Measurements from ENCODE around the gene ACOT7. TPM values are rescaled to one million over a fixed set of nuclear protein-coding genes. Genes with fewer than 3 reads are reported as not detected.

Gene ACOT7
- total RNA-seq, 1 experiment from 2014 or later = 70.2 TPM

DNA sequence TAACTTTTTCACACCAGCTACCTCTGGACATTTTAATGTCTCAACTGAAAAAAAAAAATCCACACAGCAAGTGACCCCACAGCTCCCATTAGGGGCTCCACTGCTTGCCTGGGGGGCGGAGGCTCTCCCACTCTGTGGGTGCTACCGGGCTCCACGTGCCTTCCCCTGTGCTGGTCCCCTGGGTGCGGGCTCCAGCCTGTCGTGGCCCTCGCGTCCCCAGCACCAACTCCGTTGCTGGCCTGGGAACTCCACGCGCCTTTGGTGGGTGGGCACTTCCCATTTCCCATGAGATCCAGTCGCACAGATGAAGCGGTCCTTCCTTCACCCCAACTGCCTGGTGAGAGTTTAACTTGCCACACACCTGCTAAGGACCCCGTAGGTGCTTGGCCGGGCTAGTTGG lies 105.5 kb downstream of the ACOT7 start:
- Histone ChIP-seq H3K4me3 (no peak overlapping the region), H3K4me2 (no peak overlapping the region), H3K79me2 (ENCODE audit: low read depth) (no peaks in the 10 kb centered on the region), H3K9me3 (ENCODE audit: insufficient read depth, low read depth) (no peaks in the 10 kb centered on the region), H3K36me3 (ENCODE audit: low read depth) (no peaks in the 10 kb centered on the region), H3K27ac (no peak overlapping the region), H3F3A (ENCODE audit: insufficient read depth, low read depth) (no peaks in the 10 kb centered on the region), H4K20me1 (ENCODE audit: insufficient read depth) (no peaks in the 10 kb centered on the region), H3K9me2 (ENCODE audit: insufficient read depth) (no peaks in the 10 kb centered on the region), H2AFZ (no peak overlapping the region), H3K27me3 (ENCODE audit: insufficient read depth, low read depth) (no peaks in the 10 kb centered on the region), H3K4me1 (replicated peaks; ENCODE audit: insufficient read depth) (no peaks in the 10 kb centered on the region)
- no TSS peak for BruUV-seq (replicated peaks)
- ChIA-PET POLR2A (ENCODE audit: unreplicated experiment) (no interaction called here), CTCF (no interaction called here)
- TF ChIP-seq EZH2 (IDR thresholded peaks at IDR 0.05; ENCODE audit: low read depth) = no peak
- TF ChIP-seq, protein P1, sequence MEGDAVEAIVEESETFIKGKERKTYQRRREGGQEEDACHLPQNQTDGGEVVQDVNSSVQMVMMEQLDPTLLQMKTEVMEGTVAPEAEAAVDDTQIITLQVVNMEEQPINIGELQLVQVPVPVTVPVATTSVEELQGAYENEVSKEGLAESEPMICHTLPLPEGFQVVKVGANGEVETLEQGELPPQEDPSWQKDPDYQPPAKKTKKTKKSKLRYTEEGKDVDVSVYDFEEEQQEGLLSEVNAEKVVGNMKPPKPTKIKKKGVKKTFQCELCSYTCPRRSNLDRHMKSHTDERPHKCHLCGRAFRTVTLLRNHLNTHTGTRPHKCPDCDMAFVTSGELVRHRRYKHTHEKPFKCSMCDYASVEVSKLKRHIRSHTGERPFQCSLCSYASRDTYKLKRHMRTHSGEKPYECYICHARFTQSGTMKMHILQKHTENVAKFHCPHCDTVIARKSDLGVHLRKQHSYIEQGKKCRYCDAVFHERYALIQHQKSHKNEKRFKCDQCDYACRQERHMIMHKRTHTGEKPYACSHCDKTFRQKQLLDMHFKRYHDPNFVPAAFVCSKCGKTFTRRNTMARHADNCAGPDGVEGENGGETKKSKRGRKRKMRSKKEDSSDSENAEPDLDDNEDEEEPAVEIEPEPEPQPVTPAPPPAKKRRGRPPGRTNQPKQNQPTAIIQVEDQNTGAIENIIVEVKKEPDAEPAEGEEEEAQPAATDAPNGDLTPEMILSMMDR (conservative IDR thresholded peaks at IDR 0.05) = no peak
- intact Hi-C loops (cut with micrococcal nuclease; ENCODE audit: unreplicated experiment) = no loop called here
- DNase-seq = no peak

DNA sequence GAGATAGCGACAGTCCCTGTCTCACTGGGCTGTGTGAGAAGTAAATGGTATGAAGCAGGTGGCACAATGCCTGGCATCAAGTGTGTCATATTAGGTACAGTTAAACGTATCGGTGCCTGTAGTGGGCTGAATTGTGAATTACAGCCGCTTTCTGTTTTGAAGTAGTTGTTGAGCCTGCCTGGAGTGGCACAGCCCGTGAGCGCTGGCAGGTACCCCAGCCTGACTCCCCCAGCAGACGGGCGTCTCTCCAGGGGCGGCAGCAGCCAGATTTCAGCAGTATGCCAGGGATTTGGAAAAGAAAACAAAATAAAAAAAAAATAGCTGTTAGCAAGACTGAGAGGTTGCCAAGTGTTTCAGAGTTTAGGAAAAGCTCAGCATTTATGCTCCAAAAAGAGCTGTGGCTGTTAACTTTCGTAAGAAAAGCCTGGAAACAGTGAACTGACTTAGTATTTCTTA lies 106.1 kb downstream of the ACOT7 start:
- H3K9me3 ChIP-seq (ENCODE audit: insufficient read depth, low read depth) = no peaks in the 10 kb centered on the region
- POLR2A ChIA-PET (ENCODE audit: unreplicated experiment) = no interaction called here
- no TSS peak for BruUV-seq (replicated peaks)

DNA sequence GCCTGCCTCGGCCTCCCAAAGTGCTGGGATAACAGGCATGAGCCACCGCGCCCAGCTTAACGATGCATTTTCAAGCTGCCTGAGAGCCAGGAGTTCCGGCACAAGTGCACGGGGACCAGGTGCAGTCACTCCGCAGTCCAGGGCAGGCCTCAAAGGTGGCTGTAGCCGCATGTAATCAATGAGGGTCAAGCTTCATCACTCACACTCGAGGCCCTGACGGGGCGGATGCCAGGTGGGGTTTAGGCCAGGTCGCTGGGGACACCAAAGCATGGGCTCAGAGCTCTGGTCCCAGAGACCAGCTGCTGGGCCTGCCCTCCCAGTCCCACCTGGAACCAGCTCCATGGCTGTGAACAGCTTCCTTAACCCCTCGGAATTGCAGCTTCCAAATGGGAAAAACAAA lies 106.5 kb downstream of the ACOT7 start:
- no peak for TF ChIP-seq EZH2 (IDR thresholded peaks at IDR 0.05; ENCODE audit: low read depth)
- TF ChIP-seq, protein P1 (conservative IDR thresholded peaks at IDR 0.05) = no peak
- no peaks in the 10 kb centered on the region for H3K36me3 ChIP-seq (ENCODE audit: low read depth)
- no peaks in the 10 kb centered on the region for H3K27me3 ChIP-seq (ENCODE audit: insufficient read depth, low read depth)
- POLR2A ChIA-PET (ENCODE audit: unreplicated experiment) = no interaction called here
- H3K4me1 ChIP-seq (replicated peaks; ENCODE audit: insufficient read depth) = no peaks in the 10 kb centered on the region
- intact Hi-C loops (cut with micrococcal nuclease; ENCODE audit: unreplicated experiment) = no loop called here
- H3K79me2 ChIP-seq (ENCODE audit: low read depth) = no peaks in the 10 kb centered on the region
- H3K9me3 ChIP-seq (ENCODE audit: insufficient read depth, low read depth) = no peaks in the 10 kb centered on the region
- no peak overlapping the region for H3K4me3 ChIP-seq
- no peak overlapping the region for H3K27ac ChIP-seq
- CTCF ChIA-PET = no interaction called here
- no peak for DNase-seq
- H3K4me2 ChIP-seq = no peak overlapping the region
- BruUV-seq (replicated peaks) = no TSS peak
- H3F3A ChIP-seq (ENCODE audit: insufficient read depth, low read depth) = no peaks in the 10 kb centered on the region
- H3K9me2 ChIP-seq (ENCODE audit: insufficient read depth) = no peaks in the 10 kb centered on the region
- no peak overlapping the region for H2AFZ ChIP-seq
- H4K20me1 ChIP-seq (ENCODE audit: insufficient read depth) = no peaks in the 10 kb centered on the region

More for the DNA sequence above, 106.1 kb downstream of the ACOT7 start:
- Histone ChIP-seq H3K4me1 (replicated peaks; ENCODE audit: insufficient read depth) (no peaks in the 10 kb centered on the region), H2AFZ (no peak overlapping the region), H3K9me2 (ENCODE audit: insufficient read depth) (no peaks in the 10 kb centered on the region), H3K4me3 (no peak overlapping the region), H3K79me2 (ENCODE audit: low read depth) (no peaks in the 10 kb centered on the region), H3K27me3 (ENCODE audit: insufficient read depth, low read depth) (no peaks in the 10 kb centered on the region), H3K36me3 (ENCODE audit: low read depth) (no peaks in the 10 kb centered on the region), H4K20me1 (ENCODE audit: insufficient read depth) (no peaks in the 10 kb centered on the region), H3K4me2 (no peak overlapping the region), H3K27ac (no peak overlapping the region), H3F3A (ENCODE audit: insufficient read depth, low read depth) (no peaks in the 10 kb centered on the region)
- intact Hi-C loops (cut with micrococcal nuclease; ENCODE audit: unreplicated experiment) = no loop called here
- CTCF ChIA-PET = no interaction called here
- no peak for DNase-seq
- no peak for TF ChIP-seq EZH2 (IDR thresholded peaks at IDR 0.05; ENCODE audit: low read depth)
- TF ChIP-seq, protein P1 (conservative IDR thresholded peaks at IDR 0.05) = no peak
